GM21619 (cell line): ENCODE data around the gene CCNY.
A peak's percentile ranks its signal among the peaks of the same experiment; 100 is the strongest.

Source experiments
- ATAC-seq: cut with Tn5 transposase; IDR thresholded peaks from one replicate; pipeline ENCODE4 v1.9.1; 2021; ENCODE audit not compliant: unreplicated experiment

CCNY gene

DNA sequence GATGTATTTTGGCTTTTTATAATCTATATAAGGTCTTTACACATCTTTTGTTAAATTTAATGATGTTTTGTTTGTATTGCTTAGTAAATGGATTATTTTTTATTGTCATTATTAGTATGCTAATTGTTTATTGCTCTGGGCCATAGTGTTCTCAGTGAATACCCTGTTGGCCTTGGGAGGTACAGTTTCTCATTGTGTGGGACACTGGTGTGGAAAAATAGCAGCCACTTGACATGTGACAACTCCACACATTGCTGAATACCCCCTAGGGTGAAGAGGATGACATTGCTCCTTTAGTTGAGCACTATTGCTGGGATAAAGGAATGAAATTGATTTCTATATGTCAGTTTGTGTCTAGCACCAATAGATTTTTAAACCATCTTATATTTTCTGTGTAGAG is 130.9 kb downstream of the CCNY start:
- ATAC-seq, result no peak

DNA sequence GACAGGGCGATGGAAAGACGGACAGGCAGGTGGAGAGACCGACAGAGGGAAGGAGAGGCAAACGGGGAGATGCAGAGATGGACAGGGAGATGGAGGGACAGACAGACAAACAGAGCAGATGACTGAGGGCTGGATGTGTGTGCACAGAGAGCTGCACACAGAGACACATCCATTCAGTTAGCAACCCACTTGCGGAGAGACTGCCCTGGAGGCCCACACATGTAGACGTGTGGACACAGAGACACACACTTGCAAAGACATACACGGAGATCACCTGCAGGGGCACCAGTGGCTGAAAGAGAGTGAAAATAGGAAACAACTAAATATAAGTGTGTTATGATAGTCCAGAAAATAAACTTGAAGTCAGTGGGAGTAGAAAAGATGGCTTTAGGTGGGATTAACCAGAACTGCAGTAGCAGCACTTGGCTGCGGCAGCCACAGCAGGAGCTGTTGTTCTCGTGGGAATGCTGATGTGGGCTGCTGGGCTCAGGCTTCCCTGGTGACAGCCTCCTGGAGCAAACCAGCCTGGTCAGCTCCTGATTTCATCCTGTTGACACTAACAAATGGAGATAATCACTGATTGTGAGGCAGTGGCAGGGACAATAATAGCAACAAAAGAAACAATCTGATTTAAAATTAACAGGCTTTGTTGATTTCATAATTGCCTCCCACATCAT is 134.1 kb downstream of the CCNY start:
- ATAC-seq, result no peak

DNA sequence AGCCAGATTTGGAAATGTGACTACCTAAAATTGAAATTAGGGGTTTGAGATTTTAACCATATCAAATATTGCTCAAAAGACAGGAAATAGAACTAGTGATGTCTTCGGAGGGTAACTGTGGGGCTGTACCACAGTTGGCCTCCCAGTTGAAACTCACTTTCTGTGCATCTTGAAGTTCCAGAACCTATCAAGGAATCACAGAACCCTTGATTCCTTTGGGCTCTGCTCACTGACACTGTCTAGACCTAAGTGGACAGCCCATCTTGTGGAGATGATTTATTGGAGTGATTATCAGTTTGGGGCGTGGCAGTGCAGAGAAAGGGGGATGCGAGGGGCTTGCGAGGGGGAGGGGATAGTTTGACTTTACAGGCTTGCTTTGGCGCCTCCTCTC is 134.6 kb downstream of the CCNY start:
- no peak for ATAC-seq

DNA sequence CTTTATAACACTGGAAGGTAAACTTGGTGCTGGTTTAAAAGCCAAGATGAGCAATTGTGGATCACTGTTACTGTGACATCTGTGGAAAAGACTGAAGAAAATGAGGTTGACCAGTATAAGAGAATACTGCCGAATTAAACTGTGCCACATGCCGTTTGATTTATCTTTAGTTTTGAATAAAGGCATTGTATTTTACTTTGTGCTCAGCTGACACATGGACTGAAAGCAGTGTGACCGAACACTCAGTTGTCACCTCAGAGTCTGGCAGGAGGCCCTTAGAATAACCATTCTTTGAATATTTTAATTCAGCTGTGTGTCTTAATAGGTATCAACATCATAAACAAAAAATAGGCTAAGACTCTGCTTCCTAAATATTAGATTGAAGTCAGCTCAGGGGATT is 135.1 kb downstream of the CCNY start:
- ATAC-seq, result no peak

DNA sequence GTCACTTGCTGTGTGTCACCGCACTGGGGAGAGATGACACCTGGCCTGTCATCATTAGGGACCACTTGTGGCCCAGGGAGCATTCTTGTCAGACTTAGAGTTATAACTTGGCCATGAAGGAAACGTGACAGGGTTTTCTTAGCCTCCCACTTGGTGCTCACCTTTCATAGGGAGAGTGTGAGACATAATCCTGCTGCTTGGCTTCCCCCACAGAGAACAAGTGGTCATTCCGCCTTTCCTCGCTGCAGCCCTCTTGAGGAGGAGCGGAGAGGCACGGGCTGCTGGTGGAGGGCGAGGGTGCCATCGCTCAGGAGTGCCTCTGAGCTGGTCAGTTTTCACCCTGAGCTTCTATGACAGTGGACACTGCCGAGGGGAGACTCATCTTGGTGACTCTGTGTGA is 143.8 kb downstream of the CCNY start:
- no peak for ATAC-seq

DNA sequence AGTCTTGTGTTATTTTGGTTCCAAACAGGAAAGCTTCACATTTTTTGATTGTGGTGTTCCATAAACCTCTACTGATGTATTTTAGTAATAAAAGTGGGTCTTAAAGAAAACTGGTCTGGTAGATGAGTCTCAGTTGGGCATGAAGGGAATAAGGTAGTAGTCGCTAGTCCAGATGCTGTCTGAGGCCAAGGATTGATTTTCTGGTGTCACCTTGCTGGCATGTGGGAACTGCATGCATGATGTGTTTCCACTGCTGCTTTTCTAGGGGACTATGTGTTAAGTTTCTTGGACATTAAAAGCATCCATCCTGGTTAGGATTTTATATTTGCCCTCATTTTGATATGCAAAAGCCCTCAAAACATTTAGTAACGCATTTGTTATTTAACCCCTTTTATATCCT is 145.1 kb downstream of the CCNY start:
- no peak for ATAC-seq

DNA sequence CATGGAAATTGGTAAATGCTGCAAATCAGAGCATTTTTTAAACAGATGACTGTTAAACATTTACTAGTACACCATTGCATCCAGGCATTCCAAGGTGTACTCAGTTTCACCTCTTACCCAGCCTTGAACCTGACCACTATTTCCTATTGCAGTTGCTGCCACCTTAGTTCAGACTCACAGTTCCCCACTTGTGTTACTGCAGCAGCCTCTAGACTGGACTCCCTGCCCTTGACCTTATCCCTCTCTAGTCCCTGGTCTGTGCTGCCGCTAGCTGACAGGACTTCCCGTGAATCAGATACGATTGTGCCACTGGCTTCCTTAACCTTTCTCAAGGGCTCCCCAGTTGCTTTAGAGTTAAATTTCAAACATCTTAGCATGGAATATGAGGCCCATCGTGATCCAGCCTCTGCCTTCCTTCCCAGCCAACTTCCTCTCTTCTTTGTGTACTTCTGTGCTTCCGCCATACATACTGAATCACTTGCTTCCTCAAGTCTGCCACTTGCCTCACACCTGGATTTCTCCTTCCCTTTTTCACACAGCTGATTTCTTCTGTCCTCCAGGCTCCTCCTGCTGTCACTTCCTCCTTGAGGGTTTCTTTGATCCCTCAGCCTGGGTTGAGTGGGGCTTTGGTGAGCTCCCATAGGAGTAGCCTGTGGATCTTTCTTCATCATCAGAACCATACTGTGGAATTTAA is 150.1 kb downstream of the CCNY start:
- no peak for ATAC-seq

DNA sequence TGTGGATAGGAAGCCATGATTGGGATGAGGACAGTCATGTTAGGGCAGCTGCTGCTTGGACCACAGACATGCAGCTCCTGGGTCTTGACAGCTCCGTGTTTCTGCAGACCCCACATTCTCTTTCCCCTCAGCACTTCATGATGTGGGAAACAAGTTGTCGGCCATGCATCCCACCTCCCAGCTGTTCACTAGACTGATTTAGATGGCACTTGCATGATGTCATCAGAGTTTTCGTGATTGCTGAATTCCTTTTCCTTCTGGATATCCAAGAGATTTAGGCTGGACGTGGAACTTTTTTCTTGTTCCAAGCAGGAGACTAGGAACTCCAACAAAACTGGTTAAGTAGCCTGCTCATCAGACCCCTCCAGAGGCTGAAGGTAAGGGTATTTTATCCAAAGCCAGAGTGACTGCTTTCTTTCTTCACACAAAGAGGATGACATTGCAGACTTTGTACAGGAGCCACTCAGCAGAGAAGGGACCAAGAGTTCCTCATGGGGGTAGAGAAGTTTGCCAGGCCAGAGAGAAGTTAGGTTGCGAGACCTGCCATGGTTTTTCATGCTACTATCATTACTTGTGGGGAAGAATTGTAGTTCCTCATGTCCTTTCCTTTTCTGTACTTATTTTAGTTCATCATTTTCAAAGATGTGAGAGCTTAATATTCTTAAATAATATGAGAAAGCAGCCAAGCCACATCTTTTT is 151.2 kb downstream of the CCNY start:
- ATAC-seq, result no peak

DNA sequence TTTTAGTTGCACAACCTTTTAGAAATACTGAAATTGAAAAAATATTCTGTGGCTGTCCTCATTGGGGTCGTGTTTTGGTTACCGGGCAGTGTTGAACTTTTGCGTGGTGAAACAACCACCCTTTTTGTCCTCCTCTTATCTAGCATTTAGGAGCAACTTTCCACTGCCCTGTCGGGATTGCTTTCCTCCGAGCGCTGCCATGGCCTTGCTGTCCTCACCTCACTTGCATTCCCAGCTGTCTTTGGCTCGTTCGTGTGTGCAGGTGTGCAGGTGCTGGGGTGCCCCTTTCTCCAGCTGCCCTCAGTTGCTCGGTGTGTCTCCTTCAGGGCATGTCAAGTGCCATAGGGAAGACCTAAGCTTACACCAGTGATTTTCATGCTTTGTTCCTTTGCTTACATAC is 151.9 kb downstream of the CCNY start:
- no peak for ATAC-seq

DNA sequence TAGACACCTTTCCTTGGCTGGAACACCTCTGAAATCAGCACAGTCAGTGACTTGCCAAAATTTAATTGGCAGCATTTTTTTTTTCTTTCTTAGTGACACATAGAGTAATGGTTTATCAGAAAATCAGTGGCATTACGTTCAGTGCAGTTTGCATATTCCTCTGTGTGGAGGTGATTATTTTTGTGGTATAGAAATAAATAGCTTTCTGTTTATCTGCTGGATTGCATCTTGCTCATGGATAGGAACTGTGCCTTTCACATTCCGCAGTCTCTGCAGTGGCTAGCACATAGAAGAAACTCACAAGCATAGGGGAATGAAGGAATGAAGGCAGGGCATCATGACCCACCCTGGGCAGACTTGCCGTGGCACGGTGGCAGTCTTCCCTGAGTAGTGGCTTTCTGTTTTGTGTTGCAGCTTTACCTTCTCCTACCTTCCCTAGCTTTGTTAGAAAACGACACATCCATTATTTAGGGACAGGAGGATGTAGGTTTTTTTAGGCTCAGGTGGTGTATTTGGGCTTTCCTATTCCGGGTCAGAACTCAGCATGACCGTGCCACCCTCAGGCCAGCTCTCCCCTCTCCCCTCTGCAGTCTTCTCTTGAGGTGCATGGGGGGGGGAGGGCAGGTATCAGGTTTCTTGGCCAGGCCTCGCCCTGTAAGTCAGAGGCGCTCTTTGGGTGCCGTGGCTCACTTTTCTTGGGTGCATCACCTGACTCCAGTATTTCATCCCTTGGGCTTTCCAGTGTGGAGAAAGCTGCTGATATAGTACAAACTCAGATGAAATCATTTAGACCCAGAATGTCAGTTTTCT is 156.3 kb downstream of the CCNY start:
- ATAC-seq, result no peak

DNA sequence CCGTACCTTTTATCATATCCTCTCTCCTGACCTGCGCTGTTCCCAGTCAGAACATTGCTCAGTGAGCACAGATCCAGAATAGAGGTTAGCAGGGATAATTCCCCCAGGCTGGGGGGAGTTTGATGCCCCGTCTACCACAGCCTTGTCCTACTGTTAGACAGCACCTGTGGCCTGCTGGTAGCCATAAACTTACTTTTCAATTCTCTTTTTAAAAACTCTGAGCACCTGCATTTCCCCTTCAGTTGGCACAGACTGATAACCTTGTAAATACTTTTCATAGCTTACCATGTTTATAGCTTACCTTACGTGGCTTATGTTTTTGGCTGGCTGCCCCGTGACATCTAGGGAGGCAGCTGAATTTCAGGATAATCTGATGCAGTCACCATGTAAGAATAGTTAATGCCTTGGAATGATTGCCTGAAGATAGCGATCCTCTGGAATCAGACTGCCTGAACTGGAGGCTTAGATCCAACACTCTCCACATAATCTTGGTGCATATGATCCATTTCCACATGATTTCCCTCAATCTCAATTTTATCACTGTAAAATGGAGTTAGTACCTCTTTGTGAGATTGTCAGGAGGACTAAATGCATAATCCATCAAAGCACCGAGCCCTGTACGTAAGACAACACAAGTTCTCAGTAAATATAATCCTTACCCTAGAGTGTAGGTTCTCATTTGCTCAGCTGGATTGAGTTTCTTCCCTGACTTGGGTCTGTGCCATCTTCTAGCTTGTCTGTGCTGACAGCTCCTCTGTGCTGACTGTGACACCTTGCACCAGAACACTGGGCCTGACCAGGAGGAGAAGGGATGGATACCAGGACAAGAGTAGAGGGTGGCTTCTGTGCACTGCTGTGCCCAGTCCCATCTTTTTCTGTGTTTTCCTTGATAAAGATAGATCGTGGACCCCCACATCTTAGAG is 157.1 kb downstream of the CCNY start:
- ATAC-seq, result no peak

DNA sequence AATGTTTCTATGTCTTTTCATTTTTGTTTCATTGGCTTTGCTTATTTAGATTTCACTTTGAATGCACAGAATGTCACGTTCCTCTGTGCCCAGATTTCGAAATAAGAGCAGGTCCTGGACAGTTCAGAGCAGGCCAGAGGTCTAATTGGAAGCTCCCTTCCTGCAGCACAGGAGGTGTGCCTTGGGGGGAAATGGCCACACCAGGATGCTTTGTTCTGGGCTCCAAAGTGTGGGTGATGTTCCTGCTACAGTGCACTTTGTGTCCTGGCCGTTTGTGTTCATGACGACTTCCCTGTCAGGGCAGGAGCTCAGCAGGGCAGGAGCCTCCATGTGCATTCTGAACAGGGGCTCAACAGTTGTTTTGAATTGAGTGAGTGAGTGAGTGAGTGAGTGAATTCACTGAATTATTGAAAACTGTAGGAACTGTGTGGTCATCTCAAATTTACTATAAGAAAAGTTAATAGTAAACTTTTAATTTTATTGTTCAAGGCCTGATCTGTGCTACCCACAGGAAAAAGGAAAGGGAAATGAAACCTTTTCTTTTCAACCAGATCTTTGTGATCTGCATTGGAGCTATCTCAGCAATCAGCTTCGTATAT is 159.3 kb downstream of the CCNY start:
- peak; percentile 58 for ATAC-seq

DNA sequence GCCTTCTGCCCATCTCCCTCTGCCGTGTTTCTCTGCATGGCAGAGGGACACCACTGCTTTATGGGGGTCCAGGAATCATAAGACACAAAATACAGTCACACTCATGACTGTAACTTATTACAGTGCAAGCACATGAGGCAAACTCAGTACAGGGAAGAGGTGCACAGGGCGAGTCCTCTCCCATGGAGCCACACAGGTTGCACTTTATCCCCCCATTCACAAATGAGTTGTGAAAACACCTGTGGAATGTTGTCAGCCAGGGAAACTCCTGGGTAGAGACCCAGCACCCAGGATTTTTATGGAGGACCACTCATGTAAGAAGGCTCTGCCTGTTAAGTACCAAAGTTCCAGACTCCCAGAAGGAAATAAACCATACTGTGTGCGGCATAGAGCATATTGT is 161.6 kb downstream of the CCNY start:
- ATAC-seq, result no peak

DNA sequence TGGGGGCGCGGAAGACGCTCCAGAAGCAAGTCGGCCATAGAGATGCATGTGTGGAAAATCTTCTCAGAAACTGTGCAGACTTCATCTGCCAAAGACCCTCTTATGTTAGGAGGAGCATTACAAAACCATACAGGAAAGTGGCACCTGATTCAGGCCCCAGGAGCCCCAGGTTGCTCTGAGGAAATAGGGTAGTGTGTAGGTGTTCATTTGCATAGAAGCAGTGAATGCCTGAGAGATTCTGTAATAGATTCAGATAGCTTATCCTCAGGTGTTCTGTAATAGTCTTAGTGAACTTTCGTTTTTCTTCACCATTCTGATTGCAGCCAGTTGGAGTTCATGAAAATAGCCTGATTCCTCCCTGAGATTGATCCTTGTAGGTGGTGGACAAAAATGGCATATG is 162.4 kb downstream of the CCNY start:
- ATAC-seq, result peak; percentile 53

DNA sequence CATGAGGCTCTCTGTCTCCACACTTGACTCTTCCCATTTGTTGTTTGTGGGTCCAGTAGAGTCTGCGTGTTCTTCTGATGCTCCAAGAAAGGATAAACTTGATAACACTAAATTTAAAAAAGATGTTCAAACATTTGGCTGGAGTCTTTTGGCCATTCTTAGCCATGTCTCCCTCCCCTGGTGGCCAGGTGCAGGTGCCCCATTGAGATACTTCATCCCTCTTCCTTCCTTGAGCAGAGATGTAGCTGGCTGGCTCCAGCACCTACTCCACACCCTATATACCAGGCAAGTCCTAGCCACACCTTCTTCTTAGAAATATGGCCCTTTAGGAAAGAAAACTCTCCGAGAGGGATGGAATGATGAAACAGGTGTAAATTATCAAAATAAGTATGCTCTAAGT is 165.6 kb downstream of the CCNY start:
- no peak for ATAC-seq

DNA sequence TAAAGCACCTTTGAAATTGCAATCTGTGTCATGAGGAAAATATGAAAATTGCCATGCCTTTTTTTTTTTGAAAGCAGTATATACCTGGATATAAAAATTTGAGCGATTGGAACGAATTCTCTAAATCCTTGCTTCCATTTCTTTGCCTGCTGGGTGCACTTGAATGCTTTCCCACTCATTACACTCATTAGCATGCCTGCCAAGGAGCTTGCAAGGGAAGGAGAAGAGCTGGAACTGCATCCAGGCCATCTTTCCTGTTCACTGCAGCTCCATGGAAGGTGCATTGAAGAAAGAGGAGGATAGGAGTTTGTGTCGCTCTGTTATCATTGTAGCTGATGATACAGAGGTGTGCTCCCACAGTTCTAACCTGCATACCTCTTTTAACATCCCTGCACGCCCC is 166.4 kb downstream of the CCNY start:
- no peak for ATAC-seq

DNA sequence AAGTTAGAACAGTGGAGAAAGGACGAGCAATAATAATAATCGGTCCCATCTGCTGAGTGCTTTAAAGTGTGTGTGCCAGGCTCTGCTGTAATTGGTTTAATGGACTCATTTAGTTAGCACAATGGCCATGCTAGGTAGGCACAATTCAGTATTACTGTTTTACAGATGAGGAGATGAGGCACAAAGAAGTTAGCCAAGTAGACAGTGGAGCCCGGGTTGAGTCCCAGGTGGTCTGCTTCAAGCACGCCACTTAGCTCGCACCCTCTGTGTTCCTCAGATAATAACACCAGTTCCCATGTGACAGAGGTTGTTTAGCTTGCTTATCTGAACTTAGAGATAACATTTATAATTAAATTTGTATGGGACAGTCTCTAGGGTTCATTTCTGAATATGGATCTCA is 167.3 kb downstream of the CCNY start:
- ATAC-seq, result no peak

DNA sequence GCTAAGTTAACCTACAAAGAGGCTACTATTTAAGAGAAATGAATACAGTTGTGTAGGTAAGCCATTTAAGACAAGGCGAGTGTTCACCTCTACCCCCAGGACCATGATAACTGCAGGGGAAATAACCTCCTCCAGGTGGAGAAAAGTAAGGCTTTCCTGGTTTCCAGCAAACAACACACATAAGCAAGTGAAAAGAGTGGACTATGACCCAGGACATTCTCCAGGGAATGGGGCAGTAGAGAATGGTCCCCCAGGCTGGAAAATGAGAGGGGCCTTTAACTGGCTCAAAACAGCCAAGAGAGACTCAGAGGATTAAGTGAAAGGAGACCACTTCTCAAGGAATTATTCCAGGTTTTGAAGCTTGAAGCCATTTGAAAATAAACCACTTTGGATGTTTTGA is 167.8 kb downstream of the CCNY start:
- no peak for ATAC-seq

DNA sequence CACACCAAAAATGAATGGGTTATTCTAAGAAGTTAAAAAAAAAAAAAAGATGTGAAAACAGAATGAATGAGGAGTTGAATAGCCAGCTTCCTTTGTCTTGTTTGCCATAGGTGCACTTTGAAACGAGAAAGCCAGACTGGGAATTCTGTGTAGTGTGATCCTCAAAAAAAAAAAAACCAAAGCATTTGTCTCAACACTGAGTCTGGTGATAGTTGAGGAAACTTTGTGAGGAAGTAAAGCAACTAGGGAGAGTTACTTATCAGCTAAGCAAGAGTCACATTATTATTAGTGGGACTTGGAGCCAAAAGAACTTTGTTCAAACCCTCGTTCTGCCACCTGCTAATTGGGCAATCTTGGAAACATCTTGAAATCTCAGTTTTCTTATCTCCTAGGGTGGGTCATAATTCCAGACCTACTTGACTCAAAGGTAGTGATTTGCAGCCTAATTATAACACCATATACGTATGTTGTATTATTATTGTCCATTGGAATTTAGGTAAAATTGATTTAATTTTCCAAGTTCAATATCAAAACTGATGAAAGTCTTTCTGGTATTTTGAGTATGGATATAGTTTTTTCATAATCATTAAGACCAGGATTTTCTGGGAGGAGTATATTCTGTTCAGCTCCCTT is 169.0 kb downstream of the CCNY start:
- ATAC-seq, result no peak

DNA sequence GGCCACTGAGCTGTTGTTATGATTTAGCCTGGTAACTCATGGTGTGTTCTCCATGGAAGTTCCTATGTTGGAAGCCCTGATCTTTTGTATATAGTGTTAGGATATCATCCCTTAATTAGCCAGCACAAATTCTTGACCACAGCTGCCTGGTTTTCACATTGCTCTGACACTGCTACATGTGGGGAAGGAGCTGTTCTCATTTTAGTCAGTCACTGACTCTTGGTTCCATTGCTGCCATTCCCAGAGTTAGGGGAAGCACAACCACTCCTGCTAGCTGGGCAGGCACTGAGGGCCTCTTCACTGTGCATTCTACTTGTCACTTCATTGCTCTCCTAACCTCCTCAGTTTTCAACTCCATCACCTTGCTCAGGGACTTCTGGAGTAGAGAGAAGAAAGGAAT is 170.4 kb downstream of the CCNY start:
- no peak for ATAC-seq
